ENCODE data around the gene CFAP43. TPM values are rescaled to one million over a fixed set of nuclear protein-coding genes. Genes with fewer than 3 reads are reported as not detected.

The CFAP43 gene
- total and polyA plus RNA-seq, 2 experiments from 2014 or later: 0.57 to 0.83 TPM

DNA sequence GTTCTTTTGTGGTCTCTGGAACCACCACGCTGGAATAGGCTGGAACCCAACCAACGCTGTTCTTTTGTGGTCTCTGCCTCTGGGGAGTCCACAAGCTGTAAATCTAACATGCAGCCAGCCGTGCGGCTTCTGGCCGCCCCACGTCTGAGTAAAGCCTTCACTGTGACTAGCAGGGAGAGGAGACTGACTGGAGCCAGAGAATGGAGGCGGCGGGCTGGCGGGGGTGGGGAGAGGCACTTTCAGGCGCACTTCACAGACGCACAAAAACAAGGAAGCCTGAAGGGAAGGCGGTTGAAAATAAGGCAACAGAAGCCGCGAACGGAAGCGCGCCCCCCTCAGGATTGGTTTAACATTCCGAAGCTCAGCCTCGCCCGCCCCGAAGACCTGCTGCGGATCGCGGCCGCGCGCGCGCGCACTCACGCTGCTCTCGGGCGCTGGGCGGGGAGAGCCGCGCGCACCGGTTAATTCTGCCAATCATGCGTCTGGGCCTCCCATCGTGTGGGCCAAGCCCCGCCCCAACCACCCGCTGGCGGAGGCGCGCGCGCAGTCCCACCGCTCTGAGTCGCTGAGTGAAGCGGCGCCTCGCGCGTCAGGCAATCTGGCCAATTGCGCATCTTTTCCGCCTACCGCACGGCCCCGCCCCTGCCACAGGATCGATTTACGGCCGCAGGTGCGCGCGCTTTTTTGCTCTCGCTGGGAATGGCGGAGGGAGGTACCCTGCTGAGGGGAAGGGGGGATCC, 110.5 kb downstream of the CFAP43 start, which contains the start of gene SFR1:
Gene SFR1 (plus strand): TSS at position 687 of the 740 bp plus-strand sequence. CDS start 13 bp downstream, at position 700.
- TF ChIP-seq, protein P1, sequence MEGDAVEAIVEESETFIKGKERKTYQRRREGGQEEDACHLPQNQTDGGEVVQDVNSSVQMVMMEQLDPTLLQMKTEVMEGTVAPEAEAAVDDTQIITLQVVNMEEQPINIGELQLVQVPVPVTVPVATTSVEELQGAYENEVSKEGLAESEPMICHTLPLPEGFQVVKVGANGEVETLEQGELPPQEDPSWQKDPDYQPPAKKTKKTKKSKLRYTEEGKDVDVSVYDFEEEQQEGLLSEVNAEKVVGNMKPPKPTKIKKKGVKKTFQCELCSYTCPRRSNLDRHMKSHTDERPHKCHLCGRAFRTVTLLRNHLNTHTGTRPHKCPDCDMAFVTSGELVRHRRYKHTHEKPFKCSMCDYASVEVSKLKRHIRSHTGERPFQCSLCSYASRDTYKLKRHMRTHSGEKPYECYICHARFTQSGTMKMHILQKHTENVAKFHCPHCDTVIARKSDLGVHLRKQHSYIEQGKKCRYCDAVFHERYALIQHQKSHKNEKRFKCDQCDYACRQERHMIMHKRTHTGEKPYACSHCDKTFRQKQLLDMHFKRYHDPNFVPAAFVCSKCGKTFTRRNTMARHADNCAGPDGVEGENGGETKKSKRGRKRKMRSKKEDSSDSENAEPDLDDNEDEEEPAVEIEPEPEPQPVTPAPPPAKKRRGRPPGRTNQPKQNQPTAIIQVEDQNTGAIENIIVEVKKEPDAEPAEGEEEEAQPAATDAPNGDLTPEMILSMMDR (IDR thresholded peaks at IDR 0.05; ENCODE audit: poor library complexity): peak; percentile 84
- TF ChIP-seq EZH2 (IDR thresholded peaks at IDR 0.05; ENCODE audit: borderline replicate concordance): no peak
- Histone ChIP-seq H3K9me3 (ENCODE audit: low read depth) (no peaks in the 10 kb centered on the region), H4K20me1 (ENCODE audit: insufficient read depth, poor library complexity, severe bottlenecking) (no peaks in the 10 kb centered on the region), H3K9me2 (replicated peaks; ENCODE audit: insufficient read depth) (no peaks in the 10 kb centered on the region), H3K4me1 (ENCODE audit: insufficient read depth) (peaks cover 7% of the 10 kb centered on the region), H3K27me3 (no peaks in the 10 kb centered on the region), H3K4me3 (peak within 1 kb of the TSS; percentile 57), H3K4me2 (peak within 1 kb of the TSS; percentile 82), H3K79me2 (no peaks in the 10 kb centered on the region), H3K27ac (peak within 1 kb of the TSS; percentile 98), H2AFZ (peak within 1 kb of the TSS; percentile 87), H3K36me3 (replicated peaks; ENCODE audit: insufficient read depth, low read depth) (no peaks in the 10 kb centered on the region)
- 1% methylated on average over 53 of the region's 67 CpGs for WGBS (ENCODE audit: low lambda C conversion rate, missing lambda C conversion rate)
- DNase-seq (ENCODE audit: low spot score): peak; percentile 100

DNA sequence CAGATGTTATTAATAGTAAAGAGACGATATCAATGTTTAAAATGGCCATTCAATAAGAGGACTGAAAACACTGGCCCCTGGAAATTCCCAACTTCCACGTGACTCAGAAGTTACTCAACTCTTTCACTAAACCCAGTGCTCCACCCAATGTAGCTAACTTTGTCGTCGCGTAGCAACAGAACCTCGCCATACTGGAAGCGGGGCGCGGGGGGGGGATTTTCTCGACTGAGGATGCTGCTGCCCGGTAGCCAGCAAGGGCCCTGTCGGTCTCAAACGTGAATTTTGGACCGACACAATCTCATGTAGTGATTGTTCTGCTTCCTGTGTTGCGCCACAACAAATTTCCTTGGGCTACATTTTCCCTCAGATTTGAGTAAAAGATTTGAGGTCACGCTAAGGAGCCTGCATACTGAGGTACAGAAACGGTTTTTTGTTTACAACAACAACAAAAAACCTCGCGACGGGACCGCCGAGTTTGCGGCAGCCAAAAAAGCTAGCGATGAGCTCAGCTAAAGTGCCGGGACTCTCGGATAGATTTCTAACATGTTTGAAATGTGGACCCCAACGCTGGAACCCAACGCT, 111.2 kb downstream of the CFAP43 start:
- peak; percentile 96 for DNase-seq (ENCODE audit: low spot score)
- peak overlapping the region; percentile 87 for H2AFZ ChIP-seq
- WGBS (ENCODE audit: low lambda C conversion rate, missing lambda C conversion rate): 2% methylated on average over 28 of the region's 28 CpGs

DNA sequence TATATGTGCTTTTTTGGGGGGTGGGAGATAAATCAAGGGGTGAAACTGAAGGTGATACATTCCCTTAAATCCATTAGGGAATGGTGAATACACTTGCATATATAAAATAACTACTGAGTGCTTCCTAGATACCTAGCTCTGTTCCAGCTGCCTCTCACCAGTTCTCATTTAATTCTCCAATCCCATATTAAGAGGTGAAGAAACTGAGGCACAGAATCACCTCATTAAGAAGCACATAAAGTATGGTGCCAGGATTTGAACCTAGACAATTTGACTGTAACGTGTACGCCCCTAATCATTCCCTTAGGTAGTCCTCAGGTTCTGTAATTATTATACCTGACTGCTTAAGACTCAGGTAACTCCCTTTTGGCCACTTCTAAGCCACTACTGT, 111.7 kb downstream of the CFAP43 start:
- no peak overlapping the region for H3K4me3 ChIP-seq
- TF ChIP-seq EZH2phosphoT487 (IDR thresholded peaks at IDR 0.05; ENCODE audit: low read depth, severe bottlenecking, unreplicated experiment): no peak
- TF ChIP-seq EZH2 (IDR thresholded peaks at IDR 0.05; ENCODE audit: borderline replicate concordance): no peak
- TF ChIP-seq, protein P1 (IDR thresholded peaks at IDR 0.05; ENCODE audit: poor library complexity): no peak
- peaks cover 7% of the 10 kb centered on the region for H3K4me1 ChIP-seq (ENCODE audit: insufficient read depth)
- H3K9me2 ChIP-seq (replicated peaks; ENCODE audit: insufficient read depth): no peaks in the 10 kb centered on the region
- no peaks in the 10 kb centered on the region for H3K36me3 ChIP-seq (replicated peaks; ENCODE audit: insufficient read depth, low read depth)
- peak overlapping the region; percentile 98 for H3K27ac ChIP-seq
- peak overlapping the region; percentile 87 for H2AFZ ChIP-seq
- 49% methylated on average over 2 of the region's 2 CpGs for WGBS (ENCODE audit: low lambda C conversion rate, missing lambda C conversion rate)
- DNase-seq (ENCODE audit: low spot score): no peak
- no peaks in the 10 kb centered on the region for H4K20me1 ChIP-seq (ENCODE audit: insufficient read depth, poor library complexity, severe bottlenecking)
- no peaks in the 10 kb centered on the region for H3K9me3 ChIP-seq (ENCODE audit: low read depth)
- H3K4me2 ChIP-seq: peak overlapping the region; percentile 82
- H3K27me3 ChIP-seq: no peaks in the 10 kb centered on the region
- no peaks in the 10 kb centered on the region for H3K79me2 ChIP-seq

More for the DNA sequence above, 111.2 kb downstream of the CFAP43 start:
- no peaks in the 10 kb centered on the region for H3K9me3 ChIP-seq (ENCODE audit: low read depth)
- H3K4me3 ChIP-seq: peak overlapping the region; percentile 33
- TF ChIP-seq, protein P1 (IDR thresholded peaks at IDR 0.05; ENCODE audit: poor library complexity): no peak
- TF ChIP-seq EZH2 (IDR thresholded peaks at IDR 0.05; ENCODE audit: borderline replicate concordance) (no peak), EZH2phosphoT487 (IDR thresholded peaks at IDR 0.05; ENCODE audit: low read depth, severe bottlenecking, unreplicated experiment) (no peak)
- peak overlapping the region; percentile 98 for H3K27ac ChIP-seq
- H3K4me2 ChIP-seq: peak overlapping the region; percentile 82
- no peaks in the 10 kb centered on the region for H3K9me2 ChIP-seq (replicated peaks; ENCODE audit: insufficient read depth)
- H4K20me1 ChIP-seq (ENCODE audit: insufficient read depth, poor library complexity, severe bottlenecking): no peaks in the 10 kb centered on the region
- no peaks in the 10 kb centered on the region for H3K27me3 ChIP-seq
- H3K36me3 ChIP-seq (replicated peaks; ENCODE audit: insufficient read depth, low read depth): no peaks in the 10 kb centered on the region
- H3K4me1 ChIP-seq (ENCODE audit: insufficient read depth): peaks cover 7% of the 10 kb centered on the region
- no peaks in the 10 kb centered on the region for H3K79me2 ChIP-seq

All from hepatocyte (in vitro differentiated cells).